Upper lobe of left lung (tissue), 6 donors: Measurements from ENCODE around the gene TSKU. TPM values are rescaled to one million over a fixed set of nuclear protein-coding genes. Genes with fewer than 3 reads are reported as not detected.
"Not testable (repeated sequence)": the region's sequence is repeated elsewhere in the genome, so short reads cannot be mapped to it uniquely, and the experiment has no call there.

Source experiments
- ATAC-seq, 2 donors: fragments of 200-7000 bp; cut with Tn5 transposase; one replicate each; pipeline ENCODE4 v1.9.1; 2022; ENCODE audit warnings: mild to moderate bottlenecking in 2 of 2, moderate library complexity in 2 of 2; ENCODE audit not compliant: low FRiP score in 2 of 2
- DNase-seq, 2 donors: peaks; one replicate each; pipeline ENCODE4 v3.0.0-alpha.2; 2019 to 2020
- H3K27ac ChIP-seq, 4 donors: fragments of 200-600 bp; sonication (generic); one replicate each; pipeline ENCODE4 v1.5.1; 2016 to 2019
- H3K27me3 ChIP-seq, 4 donors: fragments of 200-600 bp; sonication (generic); one replicate each; pipeline ENCODE4 v1.5.1; 2017 to 2019
- H3K36me3 ChIP-seq, 4 donors: fragments of 200-600 bp; sonication (generic); one replicate each; pipeline ENCODE4 v1.5.1; 2016 to 2019
- H3K4me1 ChIP-seq, 4 donors: fragments of 200-600 bp; sonication (generic); one replicate each; pipeline ENCODE4 v1.5.1; 2018 to 2019
- H3K4me3 ChIP-seq, 4 donors: fragments of 200-600 bp; sonication (generic); one replicate each; pipeline ENCODE4 v1.5.1; 2017 to 2019; ENCODE audit warnings: mild to moderate bottlenecking in 2 of 4, moderate library complexity in 1 of 4
- H3K9me3 ChIP-seq, 4 donors: fragments of 200-600 bp; sonication (generic); one replicate each; pipeline ENCODE4 v1.5.1; 2018 to 2019
- CTCF ChIP-seq, 6 experiments: fragments of 450-650 bp in 4 of 6; fragments of 200-600 bp in 2 of 6; sonication (generic) in 2 of 6; IDR thresholded peaks; one replicate each; pipeline ENCODE4 v1.5.1; 2016 to 2019; ENCODE audit warnings: antibody characterized with exemption in 6 of 6
- EP300 ChIP-seq, 4 donors: sonication (generic); formaldehyde crosslinking; IDR thresholded peaks; one replicate each; pipeline ENCODE4 v1.5.1; 2017; ENCODE audit warnings: antibody characterized with exemption in 4 of 4, control low read depth in 2 of 4
- POLR2A ChIP-seq, 4 donors: fragments of 450-650 bp; IDR thresholded peaks; one replicate each; pipeline ENCODE4 v1.5.1; 2016 to 2017; ENCODE audit warnings: antibody characterized with exemption in 4 of 4, mild to moderate bottlenecking in 2 of 4
- POLR2AphosphoS5 ChIP-seq, 2 donors: sonication (generic); formaldehyde crosslinking; IDR thresholded peaks; one replicate each; pipeline ENCODE4 v1.5.1; 2017; ENCODE audit warnings: antibody characterized with exemption in 2 of 2
- WGBS, 2 donors: methylation state at CpG; one replicate each; pipeline ENCODE4 v1.1.5; 2017 to 2018; 5-methylcytosine and 5-hydroxymethylcytosine counted together
- total RNA-seq, 6 donors: library from RNA; depleted of rRNA in 4 of 6; stranded (reverse); fragments of >200 nt in 4 of 6; gene quantifications; one replicate each; pipeline versions ENCODE4 v1.1.0 to v1.2.1, GENCODE V29; 2016 to 2021
- donor health status: DM: no; HTN: no; CAD: no; lungs with moderate emphysema.
- donor health status: DM: no; HTN: yes; CAD: no; lungs with severe emphysema.

Gene TSKU
- total RNA-seq, 6 donors from 2014 or later: 2.1 to 19.8 (median 9.5) TPM

GRCh38 chr11:76823481-76824028 lies 40.4 kb downstream of the TSKU start:
- no peaks in the 10 kb centered on the region for H3K9me3 ChIP-seq
- peak overlapping the region; percentile 70 to 86 (median 85) for H3K27ac ChIP-seq
- TF ChIP-seq POLR2AphosphoS5 (IDR thresholded peaks at IDR 0.05) (peak; percentile 62 to 80), EP300 (IDR thresholded peaks at IDR 0.05) (peak in 3 of 4 donors; percentile 67 to 92 (median 80)), CTCF (IDR thresholded peaks at IDR 0.05) (no peak), POLR2A (IDR thresholded peaks at IDR 0.05) (peak in 1 of 4 donors; percentile 14)
- no peaks in the 10 kb centered on the region for H3K27me3 ChIP-seq
- H3K4me3 ChIP-seq: peak overlapping the region in 1 of 4 donors; percentile 15
- ATAC-seq: peak; percentile 51 to 80
- H3K4me1 ChIP-seq: peaks cover 15 to 26% (median 20%) of the 10 kb centered on the region in 4 donors
- WGBS, 2 donors: 40 to 58% methylated on average over 9 of the region's 9 CpGs
- peak in 1 of 2 donors; percentile 51 for DNase-seq
- no peaks in the 10 kb centered on the region for H3K36me3 ChIP-seq

- Histone ChIP-seq H3K9me3 (no peaks in the 10 kb centered on the region), H3K27ac (peak overlapping the region; percentile 70 to 86 (median 85)), H3K27me3 (no peaks in the 10 kb centered on the region), H3K36me3 (no peaks in the 10 kb centered on the region), H3K4me1 (peaks cover 15 to 26% (median 20%) of the 10 kb centered on the region in 4 donors), H3K4me3 (no peak overlapping the region)
- peak; percentile 65 to 67 for ATAC-seq
- 61 to 65% methylated on average over 9 of the region's 9 CpGs for WGBS, 2 donors
- no peak for DNase-seq
- no peak for TF ChIP-seq POLR2A (IDR thresholded peaks at IDR 0.05)
- peak; percentile 48 to 63 for TF ChIP-seq POLR2AphosphoS5 (IDR thresholded peaks at IDR 0.05)
- TF ChIP-seq EP300 (IDR thresholded peaks at IDR 0.05): peak; percentile 52 to 95 (median 78)
- no peak for TF ChIP-seq CTCF (IDR thresholded peaks at IDR 0.05)
Observed at GRCh38 chr11:76824083-76824939, 41.2 kb downstream of the TSKU start.

- DNase-seq (no peak), ATAC-seq (no peak)
- Histone ChIP-seq H3K4me1 (peaks cover 15 to 26% (median 20%) of the 10 kb centered on the region in 4 donors), H3K27me3 (no peaks in the 10 kb centered on the region), H3K36me3 (no peaks in the 10 kb centered on the region), H3K27ac (peak overlapping the region; percentile 63 to 85 (median 75)), H3K9me3 (no peaks in the 10 kb centered on the region), H3K4me3 (no peak overlapping the region)
- no peak for TF ChIP-seq CTCF (IDR thresholded peaks at IDR 0.05)
- TF ChIP-seq POLR2A (IDR thresholded peaks at IDR 0.05): no peak
- TF ChIP-seq EP300 (IDR thresholded peaks at IDR 0.05): no peak
- no peak for TF ChIP-seq POLR2AphosphoS5 (IDR thresholded peaks at IDR 0.05)
- 78 to 84% methylated on average over 5 of the region's 5 CpGs for WGBS, 2 donors
Observed at GRCh38 chr11:76824980-76825725, 42.0 kb downstream of the TSKU start.

- H3K27ac ChIP-seq: peak overlapping the region; percentile 63 to 85 (median 75)
- peaks cover 17 to 33% (median 21%) of the 10 kb centered on the region in 4 donors for H3K4me1 ChIP-seq
- ATAC-seq: no peak
- DNase-seq: no peak
- WGBS, 2 donors: 83 to 92% methylated on average over 1 of the region's 1 CpG
- H3K4me3 ChIP-seq: no peak overlapping the region
- H3K9me3 ChIP-seq: no peaks in the 10 kb centered on the region
- no peaks in the 10 kb centered on the region for H3K27me3 ChIP-seq
- H3K36me3 ChIP-seq: no peaks in the 10 kb centered on the region
- TF ChIP-seq EP300 (IDR thresholded peaks at IDR 0.05) (no peak), POLR2AphosphoS5 (IDR thresholded peaks at IDR 0.05) (no peak)
Observed at GRCh38 chr11:76825726-76826396, 42.7 kb downstream of the TSKU start.

GRCh38 chr11:76826508-76826907 lies 43.4 kb downstream of the TSKU start:
- H3K9me3 ChIP-seq, H3K27ac ChIP-seq, H3K36me3 ChIP-seq, ATAC-seq, H3K4me3 ChIP-seq, DNase-seq, H3K27me3 ChIP-seq: not testable (repeated sequence)
- 77 to 93% methylated on average over 3 of the region's 3 CpGs for WGBS, 2 donors
- H3K4me1 ChIP-seq: peaks cover 19 to 36% (median 21%) of the 10 kb centered on the region in 4 donors

GRCh38 chr11:76827005-76827404 lies 43.8 kb downstream of the TSKU start:
- not testable (repeated sequence) for H3K36me3 ChIP-seq, H3K27me3 ChIP-seq, ATAC-seq, DNase-seq, H3K9me3 ChIP-seq, H3K27ac ChIP-seq, H3K4me3 ChIP-seq
- peaks cover 19 to 36% (median 21%) of the 10 kb centered on the region in 4 donors for H3K4me1 ChIP-seq
